Measurements from ENCODE around the gene SSTR5.

The SSTR5 gene

DNA sequence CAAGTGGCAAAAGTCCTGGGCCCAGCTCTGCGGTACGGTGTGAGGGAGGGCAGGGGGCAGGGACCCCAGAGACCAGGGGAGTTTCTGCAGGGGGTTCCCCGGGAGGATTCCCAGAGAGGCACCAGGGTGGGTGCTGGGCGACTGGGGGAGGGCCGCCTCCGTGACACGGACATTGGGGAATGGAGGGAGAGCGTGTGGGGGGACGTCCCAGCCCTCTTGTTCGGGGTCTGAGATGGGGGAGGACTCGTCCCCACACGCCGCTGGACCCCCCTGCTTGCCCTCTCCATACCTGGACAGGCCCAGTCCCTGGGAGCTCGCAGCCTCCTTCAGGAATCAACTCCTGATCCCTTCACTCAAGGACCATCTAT lies 49.8 kb downstream of the SSTR5 start:
- TF ChIP-seq, protein P1, sequence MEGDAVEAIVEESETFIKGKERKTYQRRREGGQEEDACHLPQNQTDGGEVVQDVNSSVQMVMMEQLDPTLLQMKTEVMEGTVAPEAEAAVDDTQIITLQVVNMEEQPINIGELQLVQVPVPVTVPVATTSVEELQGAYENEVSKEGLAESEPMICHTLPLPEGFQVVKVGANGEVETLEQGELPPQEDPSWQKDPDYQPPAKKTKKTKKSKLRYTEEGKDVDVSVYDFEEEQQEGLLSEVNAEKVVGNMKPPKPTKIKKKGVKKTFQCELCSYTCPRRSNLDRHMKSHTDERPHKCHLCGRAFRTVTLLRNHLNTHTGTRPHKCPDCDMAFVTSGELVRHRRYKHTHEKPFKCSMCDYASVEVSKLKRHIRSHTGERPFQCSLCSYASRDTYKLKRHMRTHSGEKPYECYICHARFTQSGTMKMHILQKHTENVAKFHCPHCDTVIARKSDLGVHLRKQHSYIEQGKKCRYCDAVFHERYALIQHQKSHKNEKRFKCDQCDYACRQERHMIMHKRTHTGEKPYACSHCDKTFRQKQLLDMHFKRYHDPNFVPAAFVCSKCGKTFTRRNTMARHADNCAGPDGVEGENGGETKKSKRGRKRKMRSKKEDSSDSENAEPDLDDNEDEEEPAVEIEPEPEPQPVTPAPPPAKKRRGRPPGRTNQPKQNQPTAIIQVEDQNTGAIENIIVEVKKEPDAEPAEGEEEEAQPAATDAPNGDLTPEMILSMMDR (IDR thresholded peaks at IDR 0.05; ENCODE audit: low read length, missing control alignments): no peak
- no peak for DNase-seq (ENCODE audit: low read depth)
- no peak overlapping the region for H3K4me3 ChIP-seq (replicated peaks; ENCODE audit: low read depth, low read length)

DNA sequence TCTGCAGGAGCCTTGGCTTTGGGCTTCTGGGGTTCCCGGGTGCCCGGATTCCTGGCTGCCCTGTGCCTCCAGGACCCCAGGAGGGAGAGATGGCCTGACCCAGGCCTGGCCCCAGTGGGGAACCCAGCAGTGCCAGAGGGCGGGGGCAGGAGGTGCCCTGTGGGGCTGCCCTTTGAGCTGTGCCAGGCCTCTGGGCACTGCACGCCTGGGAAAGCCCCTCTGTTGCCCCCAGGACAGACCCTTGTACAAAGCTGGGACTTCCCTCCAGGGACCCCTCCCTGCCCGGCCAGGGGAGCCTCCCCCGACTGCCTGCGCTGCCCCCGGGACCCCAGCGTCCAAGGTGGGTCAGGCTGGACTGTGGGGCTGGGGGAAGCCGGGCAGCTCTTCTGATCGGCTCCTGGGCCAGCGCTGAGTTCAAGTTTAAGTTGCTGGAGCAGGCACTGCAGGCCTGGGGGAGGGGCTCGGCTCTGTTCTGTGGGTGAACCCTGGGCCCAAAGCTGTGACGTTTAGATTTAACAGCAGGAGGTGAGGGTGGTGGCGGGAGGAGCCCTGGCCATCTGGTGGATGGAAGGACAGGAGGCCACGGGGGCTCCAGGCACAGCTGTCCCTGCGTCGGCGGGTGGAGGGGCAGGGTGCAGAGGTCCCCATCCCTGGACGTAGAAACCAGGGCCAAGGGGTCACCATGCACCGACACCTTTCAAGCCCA lies 51.1 kb downstream of the SSTR5 start:
- DNase-seq (ENCODE audit: low read depth): no peak
- TF ChIP-seq, protein P1 (IDR thresholded peaks at IDR 0.05; ENCODE audit: low read length, missing control alignments): no peak
- H3K4me3 ChIP-seq (replicated peaks; ENCODE audit: low read depth, low read length): no peak overlapping the region

DNA sequence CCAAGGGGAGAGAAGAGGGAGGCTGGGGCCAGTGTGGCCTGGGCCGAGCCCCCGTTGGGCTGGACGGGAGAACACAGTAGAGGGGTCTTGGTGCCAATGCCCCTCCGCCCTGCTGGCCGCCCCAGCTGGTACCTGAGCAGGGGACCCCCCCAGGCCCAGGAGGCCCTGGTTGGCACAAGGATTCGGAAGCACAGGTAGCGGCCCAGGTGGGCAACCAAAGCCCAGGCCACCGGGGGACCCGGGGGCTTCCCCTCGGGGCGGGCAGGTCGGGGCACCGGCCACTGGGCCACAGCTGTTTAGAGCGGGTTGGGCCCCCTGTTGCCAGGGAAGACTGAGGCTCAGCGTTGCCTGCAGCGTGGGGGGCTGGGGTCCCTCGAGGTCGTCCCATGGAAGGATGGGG lies 51.7 kb downstream of the SSTR5 start:
- H3K4me3 ChIP-seq (replicated peaks; ENCODE audit: low read depth, low read length): no peak overlapping the region
- TF ChIP-seq, protein P1 (IDR thresholded peaks at IDR 0.05; ENCODE audit: low read length, missing control alignments): no peak
- DNase-seq (ENCODE audit: low read depth): no peak

DNA sequence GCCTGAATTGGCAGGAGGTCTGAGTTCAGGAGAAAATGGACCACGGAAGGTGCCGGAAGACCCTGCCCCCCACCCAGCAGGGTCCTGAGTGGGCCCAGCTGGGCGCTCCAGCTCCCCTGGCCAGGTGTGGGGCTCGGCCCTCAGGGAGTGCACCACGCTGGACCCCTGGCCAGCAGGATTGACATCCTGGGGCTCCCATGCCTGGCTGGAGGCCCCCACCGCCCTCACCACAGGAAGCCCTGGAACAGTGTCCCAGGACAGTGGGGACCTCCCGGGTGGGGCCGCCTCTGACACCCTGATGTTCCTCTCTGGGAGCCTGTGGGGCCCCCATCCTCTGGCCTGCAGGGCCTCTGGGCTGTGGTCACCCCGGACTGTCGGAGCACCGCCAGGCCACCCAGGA lies 52.2 kb downstream of the SSTR5 start:
- no peak for DNase-seq (ENCODE audit: low read depth)
- H3K4me3 ChIP-seq (replicated peaks; ENCODE audit: low read depth, low read length): no peak overlapping the region
- TF ChIP-seq, protein P1 (IDR thresholded peaks at IDR 0.05; ENCODE audit: low read length, missing control alignments): no peak

DNA sequence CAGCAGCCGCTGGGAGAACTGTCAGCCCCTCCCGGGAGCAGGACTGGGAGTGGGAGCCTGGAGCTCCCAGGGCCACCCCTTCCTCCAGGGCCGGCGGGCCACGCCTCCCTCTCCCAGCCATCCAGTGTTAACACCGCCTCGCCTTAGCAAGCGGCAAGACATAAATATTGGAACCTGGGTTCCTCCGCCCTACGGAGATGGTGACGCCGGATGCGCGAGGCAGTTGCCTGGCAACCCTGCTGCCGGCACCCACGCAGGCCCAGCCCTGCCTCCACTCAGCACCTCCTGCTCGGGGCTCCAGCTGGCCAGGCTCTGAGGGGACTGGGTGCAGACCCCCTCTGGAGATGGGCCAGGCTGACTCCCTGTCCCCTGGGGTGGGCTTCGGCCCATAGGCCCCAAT lies 52.9 kb downstream of the SSTR5 start:
- H3K4me3 ChIP-seq (replicated peaks; ENCODE audit: low read depth, low read length): no peak overlapping the region
- TF ChIP-seq, protein P1 (IDR thresholded peaks at IDR 0.05; ENCODE audit: low read length, missing control alignments): no peak
- DNase-seq (ENCODE audit: low read depth): peak; percentile 26

DNA sequence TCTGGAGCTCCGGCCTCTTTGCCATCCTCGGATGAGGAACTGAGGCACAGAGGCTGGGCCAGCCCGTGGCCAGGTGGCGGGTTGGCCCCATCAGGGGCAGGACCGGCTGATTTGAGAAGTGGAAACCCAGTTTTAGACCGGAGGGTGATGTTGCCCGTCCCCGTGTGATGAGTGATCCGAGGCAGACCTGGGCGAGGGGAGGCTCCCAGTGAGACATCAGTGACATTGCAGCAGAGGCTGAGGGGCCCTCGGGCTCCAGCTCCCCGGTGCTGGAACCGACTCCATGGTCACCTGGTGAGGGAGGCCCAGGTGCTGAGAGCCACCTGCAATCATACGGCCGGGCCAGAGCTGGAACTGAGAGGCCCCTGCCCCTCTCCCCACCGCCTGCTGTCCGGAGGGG lies 53.5 kb downstream of the SSTR5 start:
- DNase-seq (ENCODE audit: low read depth): no peak
- TF ChIP-seq, protein P1 (IDR thresholded peaks at IDR 0.05; ENCODE audit: low read length, missing control alignments): no peak
- no peak overlapping the region for H3K4me3 ChIP-seq (replicated peaks; ENCODE audit: low read depth, low read length)

DNA sequence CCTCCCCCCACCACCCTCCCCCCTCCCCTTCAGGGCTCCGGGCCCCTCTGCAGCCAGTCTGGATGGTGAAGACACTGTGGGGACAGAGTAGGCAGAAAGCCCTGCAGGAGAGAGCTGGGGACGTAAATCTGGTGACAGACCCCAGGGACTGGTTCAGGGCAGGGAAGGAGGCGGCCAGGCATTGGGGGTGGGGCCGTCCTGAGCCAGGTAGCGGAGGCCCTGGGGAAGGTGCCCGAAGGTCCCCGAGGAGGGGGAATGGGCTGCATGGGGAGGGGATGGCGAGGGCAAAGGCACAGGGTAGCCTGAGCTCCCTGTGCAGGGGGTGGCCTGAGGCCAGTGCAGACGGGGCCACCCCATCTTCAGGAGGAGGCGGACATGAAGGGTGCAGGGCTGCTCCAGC lies 54.0 kb downstream of the SSTR5 start:
- DNase-seq (ENCODE audit: low read depth): no peak
- TF ChIP-seq, protein P1 (IDR thresholded peaks at IDR 0.05; ENCODE audit: low read length, missing control alignments): no peak
- H3K4me3 ChIP-seq (replicated peaks; ENCODE audit: low read depth, low read length): no peak overlapping the region
